ENCODE measurements around the gene CHD2. TPM values are rescaled to one million over a fixed set of nuclear protein-coding genes. Genes with fewer than 3 reads are reported as not detected.

CHD2 gene
- total RNA-seq, 2 donors from 2014 or later = 31.1 to 37.9 TPM

DNA sequence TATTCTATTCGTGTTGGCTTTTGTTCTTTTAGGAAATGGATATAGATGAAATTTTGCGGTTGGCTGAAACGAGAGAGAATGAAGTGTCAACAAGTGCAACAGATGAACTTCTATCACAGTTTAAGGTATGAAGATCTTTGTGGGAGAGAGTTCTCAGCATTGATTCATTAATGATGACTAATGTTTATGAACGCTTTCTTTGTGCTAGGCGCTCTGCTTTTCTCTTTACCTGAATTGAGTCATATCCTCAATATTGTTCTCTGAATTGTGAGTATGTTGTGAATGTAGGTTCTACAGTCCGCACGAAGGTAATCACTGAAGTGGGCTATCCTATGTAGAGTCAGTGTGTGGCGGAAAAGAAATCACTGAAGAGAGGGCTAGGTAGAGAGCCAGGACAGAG lies 81.2 kb downstream of the CHD2 start:
- no peaks in the 10 kb centered on the region for H3K4me1 ChIP-seq
- H3K4me3 ChIP-seq = no peak overlapping the region
- DNase-seq (ENCODE audit: low spot score) = no peak
- peaks cover 88% of the 10 kb centered on the region for H3K36me3 ChIP-seq
- H3K27ac ChIP-seq = no peak overlapping the region
- no peaks in the 10 kb centered on the region for H3K9me3 ChIP-seq
- TF ChIP-seq CTCF (IDR thresholded peaks at IDR 0.05) = no peak
- H3K27me3 ChIP-seq = no peaks in the 10 kb centered on the region

DNA sequence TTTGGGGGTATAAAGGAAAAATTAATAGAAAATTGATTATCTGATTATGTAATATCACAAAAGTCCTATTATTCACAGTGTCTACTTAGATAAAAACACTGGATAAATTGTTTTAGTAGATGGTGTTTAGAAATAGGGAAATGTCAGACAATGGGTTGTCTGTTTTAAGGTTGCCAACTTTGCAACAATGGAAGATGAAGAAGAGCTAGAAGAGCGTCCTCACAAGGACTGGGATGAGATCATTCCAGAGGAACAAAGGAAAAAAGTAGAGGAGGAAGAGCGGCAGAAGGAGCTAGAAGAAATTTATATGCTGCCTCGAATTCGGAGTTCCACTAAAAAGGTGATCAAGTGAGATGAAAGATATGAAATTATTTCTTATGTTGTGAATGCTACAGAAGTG lies 84.0 kb downstream of the CHD2 start:
- no peak overlapping the region for H3K27ac ChIP-seq
- H3K36me3 ChIP-seq = peaks cover 86% of the 10 kb centered on the region
- no peak for TF ChIP-seq CTCF (IDR thresholded peaks at IDR 0.05)
- no peak overlapping the region for H3K4me3 ChIP-seq
- H3K4me1 ChIP-seq = no peaks in the 10 kb centered on the region
- DNase-seq (ENCODE audit: low spot score) = no peak
- no peaks in the 10 kb centered on the region for H3K27me3 ChIP-seq
- H3K9me3 ChIP-seq = no peaks in the 10 kb centered on the region

DNA sequence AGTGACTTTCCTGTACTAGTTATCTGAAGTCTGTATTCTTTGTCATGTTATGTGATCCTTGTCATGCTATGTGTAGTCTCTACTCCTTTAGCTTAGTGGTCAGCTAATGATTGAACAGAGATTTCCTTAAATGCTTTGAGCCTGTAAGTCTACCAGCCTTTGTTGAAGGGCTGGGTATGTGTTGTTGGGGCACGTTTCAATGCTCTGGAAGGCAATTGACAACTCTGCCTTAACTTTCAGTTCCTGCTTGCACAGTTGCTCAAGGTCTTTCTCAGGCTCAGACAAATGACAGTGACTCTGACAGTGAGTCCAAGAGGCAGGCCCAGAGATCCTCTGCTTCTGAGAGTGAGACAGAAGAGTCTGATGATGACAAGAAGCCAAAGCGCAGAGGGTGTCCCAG lies 89.3 kb downstream of the CHD2 start:
- H3K9me3 ChIP-seq = no peaks in the 10 kb centered on the region
- TF ChIP-seq CTCF (IDR thresholded peaks at IDR 0.05) = no peak
- H3K27ac ChIP-seq = no peak overlapping the region
- H3K36me3 ChIP-seq = peaks cover 83% of the 10 kb centered on the region
- no peak for DNase-seq (ENCODE audit: low spot score)
- H3K27me3 ChIP-seq = no peaks in the 10 kb centered on the region
- H3K4me1 ChIP-seq = peaks cover 0 to 11% of the 10 kb centered on the region in 2 donors
- H3K4me3 ChIP-seq = no peak overlapping the region

- Histone ChIP-seq H3K4me1 (peaks cover 0 to 11% of the 10 kb centered on the region in 2 donors), H3K27ac (no peak overlapping the region), H3K4me3 (no peak overlapping the region), H3K9me3 (no peaks in the 10 kb centered on the region), H3K36me3 (peaks cover 78% of the 10 kb centered on the region), H3K27me3 (no peaks in the 10 kb centered on the region)
- no peak for TF ChIP-seq CTCF (IDR thresholded peaks at IDR 0.05)
- DNase-seq (ENCODE audit: low spot score) = no peak
Measured at GRCh38 chr15:92990031-92990430, 89.9 kb downstream of the CHD2 start.

DNA sequence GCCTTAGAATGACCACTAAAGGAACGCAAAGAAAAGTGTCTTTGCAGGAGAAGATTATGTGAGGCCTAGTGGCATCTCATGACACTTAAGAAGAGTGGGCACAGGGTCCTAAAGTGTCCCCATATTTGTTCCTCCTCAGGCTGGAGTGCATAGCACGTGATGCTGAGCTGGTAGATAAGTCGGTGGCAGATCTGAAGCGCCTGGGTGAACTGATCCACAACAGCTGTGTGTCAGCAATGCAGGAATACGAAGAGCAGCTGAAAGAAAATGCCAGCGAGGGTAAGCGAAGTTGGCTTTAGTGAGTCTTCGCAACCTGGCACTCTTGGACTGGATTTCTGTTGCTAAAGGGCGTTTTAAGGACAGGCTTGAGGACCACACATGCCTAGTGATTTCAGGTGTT lies 92.6 kb downstream of the CHD2 start:
- Histone ChIP-seq H3K36me3 (peaks cover 77% of the 10 kb centered on the region), H3K4me3 (no peak overlapping the region), H3K9me3 (no peaks in the 10 kb centered on the region), H3K27ac (peak overlapping the region; percentile 37 to 59), H3K27me3 (no peaks in the 10 kb centered on the region), H3K4me1 (peaks cover 0 to 11% of the 10 kb centered on the region in 2 donors)
- DNase-seq (ENCODE audit: low spot score) = no peak
- no peak for TF ChIP-seq CTCF (IDR thresholded peaks at IDR 0.05)

GRCh38 chr15:92997821-92998220 lies 97.7 kb downstream of the CHD2 start:
- no peaks in the 10 kb centered on the region for H3K9me3 ChIP-seq
- H3K27me3 ChIP-seq = no peaks in the 10 kb centered on the region
- no peak overlapping the region for H3K27ac ChIP-seq
- peaks cover 87% of the 10 kb centered on the region for H3K36me3 ChIP-seq
- no peak for DNase-seq (ENCODE audit: low spot score)
- peaks cover 0 to 4% of the 10 kb centered on the region in 2 donors for H3K4me1 ChIP-seq
- TF ChIP-seq CTCF (IDR thresholded peaks at IDR 0.05) = no peak
- no peak overlapping the region for H3K4me3 ChIP-seq

Data from right atrium auricular region (tissue), 2 donors.